GM23338 (cell line): ENCODE results near the gene ZMYND8.

Experiments
- CREB1 ChIP-seq: fragments of 250-450 bp; sonication (Bioruptor Pico); IDR thresholded peaks from 2 replicates; pipeline ENCODE4 v1.5.0; 2020; ENCODE audit warnings: low read depth, mild to moderate bottlenecking, moderate library complexity
- EZH2 ChIP-seq: fragments of 200-600 bp; sonication (generic); IDR thresholded peaks from one replicate; pipeline ENCODE4 v1.8.0; 2017; ENCODE audit warnings: antibody characterized with exemption, mild to moderate bottlenecking, low read depth; ENCODE audit not compliant: unreplicated experiment
- EZH2phosphoT487 ChIP-seq: fragments of 200-600 bp; sonication (generic); IDR thresholded peaks from one replicate; pipeline ENCODE4 v1.8.1; 2018; ENCODE audit warnings: antibody characterized with exemption; ENCODE audit not compliant: unreplicated experiment
- POLR2AphosphoS5 ChIP-seq: IDR thresholded peaks from 2 replicates; pipeline ENCODE4 v1.6.1; 2016; ENCODE audit warnings: antibody characterized with exemption, low read depth
- REST ChIP-seq: IDR thresholded peaks from one replicate; pipeline ENCODE4 v1.6.1; 2018; ENCODE audit warnings: antibody characterized with exemption; ENCODE audit not compliant: unreplicated experiment
- TF ChIP-seq, protein P1 (sequence below), 2 experiments: fragments of 200-600 bp in 1 of 2; sonication (generic) in 1 of 2; conservative IDR thresholded peaks; 2 replicates each; pipeline versions ENCODE4 v1.5.1 to v1.6.1; 2016 to 2017; ENCODE audit warnings: antibody characterized with exemption in 2 of 2, low read depth in 2 of 2, mild to moderate bottlenecking in 2 of 2, moderate library complexity in 1 of 2
- TF ChIP-seq, protein P2 (sequence below): fragments of 250-450 bp; sonication (Bioruptor Pico); IDR thresholded peaks from 2 replicates; pipeline ENCODE4 v1.5.0; 2020; ENCODE audit warnings: mild to moderate bottlenecking, moderate library complexity

- TF ChIP-seq, protein P1, sequence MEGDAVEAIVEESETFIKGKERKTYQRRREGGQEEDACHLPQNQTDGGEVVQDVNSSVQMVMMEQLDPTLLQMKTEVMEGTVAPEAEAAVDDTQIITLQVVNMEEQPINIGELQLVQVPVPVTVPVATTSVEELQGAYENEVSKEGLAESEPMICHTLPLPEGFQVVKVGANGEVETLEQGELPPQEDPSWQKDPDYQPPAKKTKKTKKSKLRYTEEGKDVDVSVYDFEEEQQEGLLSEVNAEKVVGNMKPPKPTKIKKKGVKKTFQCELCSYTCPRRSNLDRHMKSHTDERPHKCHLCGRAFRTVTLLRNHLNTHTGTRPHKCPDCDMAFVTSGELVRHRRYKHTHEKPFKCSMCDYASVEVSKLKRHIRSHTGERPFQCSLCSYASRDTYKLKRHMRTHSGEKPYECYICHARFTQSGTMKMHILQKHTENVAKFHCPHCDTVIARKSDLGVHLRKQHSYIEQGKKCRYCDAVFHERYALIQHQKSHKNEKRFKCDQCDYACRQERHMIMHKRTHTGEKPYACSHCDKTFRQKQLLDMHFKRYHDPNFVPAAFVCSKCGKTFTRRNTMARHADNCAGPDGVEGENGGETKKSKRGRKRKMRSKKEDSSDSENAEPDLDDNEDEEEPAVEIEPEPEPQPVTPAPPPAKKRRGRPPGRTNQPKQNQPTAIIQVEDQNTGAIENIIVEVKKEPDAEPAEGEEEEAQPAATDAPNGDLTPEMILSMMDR (conservative IDR thresholded peaks at IDR 0.05; ENCODE audit: low read depth in 2 of 2): no peak
- TF ChIP-seq, protein P2, sequence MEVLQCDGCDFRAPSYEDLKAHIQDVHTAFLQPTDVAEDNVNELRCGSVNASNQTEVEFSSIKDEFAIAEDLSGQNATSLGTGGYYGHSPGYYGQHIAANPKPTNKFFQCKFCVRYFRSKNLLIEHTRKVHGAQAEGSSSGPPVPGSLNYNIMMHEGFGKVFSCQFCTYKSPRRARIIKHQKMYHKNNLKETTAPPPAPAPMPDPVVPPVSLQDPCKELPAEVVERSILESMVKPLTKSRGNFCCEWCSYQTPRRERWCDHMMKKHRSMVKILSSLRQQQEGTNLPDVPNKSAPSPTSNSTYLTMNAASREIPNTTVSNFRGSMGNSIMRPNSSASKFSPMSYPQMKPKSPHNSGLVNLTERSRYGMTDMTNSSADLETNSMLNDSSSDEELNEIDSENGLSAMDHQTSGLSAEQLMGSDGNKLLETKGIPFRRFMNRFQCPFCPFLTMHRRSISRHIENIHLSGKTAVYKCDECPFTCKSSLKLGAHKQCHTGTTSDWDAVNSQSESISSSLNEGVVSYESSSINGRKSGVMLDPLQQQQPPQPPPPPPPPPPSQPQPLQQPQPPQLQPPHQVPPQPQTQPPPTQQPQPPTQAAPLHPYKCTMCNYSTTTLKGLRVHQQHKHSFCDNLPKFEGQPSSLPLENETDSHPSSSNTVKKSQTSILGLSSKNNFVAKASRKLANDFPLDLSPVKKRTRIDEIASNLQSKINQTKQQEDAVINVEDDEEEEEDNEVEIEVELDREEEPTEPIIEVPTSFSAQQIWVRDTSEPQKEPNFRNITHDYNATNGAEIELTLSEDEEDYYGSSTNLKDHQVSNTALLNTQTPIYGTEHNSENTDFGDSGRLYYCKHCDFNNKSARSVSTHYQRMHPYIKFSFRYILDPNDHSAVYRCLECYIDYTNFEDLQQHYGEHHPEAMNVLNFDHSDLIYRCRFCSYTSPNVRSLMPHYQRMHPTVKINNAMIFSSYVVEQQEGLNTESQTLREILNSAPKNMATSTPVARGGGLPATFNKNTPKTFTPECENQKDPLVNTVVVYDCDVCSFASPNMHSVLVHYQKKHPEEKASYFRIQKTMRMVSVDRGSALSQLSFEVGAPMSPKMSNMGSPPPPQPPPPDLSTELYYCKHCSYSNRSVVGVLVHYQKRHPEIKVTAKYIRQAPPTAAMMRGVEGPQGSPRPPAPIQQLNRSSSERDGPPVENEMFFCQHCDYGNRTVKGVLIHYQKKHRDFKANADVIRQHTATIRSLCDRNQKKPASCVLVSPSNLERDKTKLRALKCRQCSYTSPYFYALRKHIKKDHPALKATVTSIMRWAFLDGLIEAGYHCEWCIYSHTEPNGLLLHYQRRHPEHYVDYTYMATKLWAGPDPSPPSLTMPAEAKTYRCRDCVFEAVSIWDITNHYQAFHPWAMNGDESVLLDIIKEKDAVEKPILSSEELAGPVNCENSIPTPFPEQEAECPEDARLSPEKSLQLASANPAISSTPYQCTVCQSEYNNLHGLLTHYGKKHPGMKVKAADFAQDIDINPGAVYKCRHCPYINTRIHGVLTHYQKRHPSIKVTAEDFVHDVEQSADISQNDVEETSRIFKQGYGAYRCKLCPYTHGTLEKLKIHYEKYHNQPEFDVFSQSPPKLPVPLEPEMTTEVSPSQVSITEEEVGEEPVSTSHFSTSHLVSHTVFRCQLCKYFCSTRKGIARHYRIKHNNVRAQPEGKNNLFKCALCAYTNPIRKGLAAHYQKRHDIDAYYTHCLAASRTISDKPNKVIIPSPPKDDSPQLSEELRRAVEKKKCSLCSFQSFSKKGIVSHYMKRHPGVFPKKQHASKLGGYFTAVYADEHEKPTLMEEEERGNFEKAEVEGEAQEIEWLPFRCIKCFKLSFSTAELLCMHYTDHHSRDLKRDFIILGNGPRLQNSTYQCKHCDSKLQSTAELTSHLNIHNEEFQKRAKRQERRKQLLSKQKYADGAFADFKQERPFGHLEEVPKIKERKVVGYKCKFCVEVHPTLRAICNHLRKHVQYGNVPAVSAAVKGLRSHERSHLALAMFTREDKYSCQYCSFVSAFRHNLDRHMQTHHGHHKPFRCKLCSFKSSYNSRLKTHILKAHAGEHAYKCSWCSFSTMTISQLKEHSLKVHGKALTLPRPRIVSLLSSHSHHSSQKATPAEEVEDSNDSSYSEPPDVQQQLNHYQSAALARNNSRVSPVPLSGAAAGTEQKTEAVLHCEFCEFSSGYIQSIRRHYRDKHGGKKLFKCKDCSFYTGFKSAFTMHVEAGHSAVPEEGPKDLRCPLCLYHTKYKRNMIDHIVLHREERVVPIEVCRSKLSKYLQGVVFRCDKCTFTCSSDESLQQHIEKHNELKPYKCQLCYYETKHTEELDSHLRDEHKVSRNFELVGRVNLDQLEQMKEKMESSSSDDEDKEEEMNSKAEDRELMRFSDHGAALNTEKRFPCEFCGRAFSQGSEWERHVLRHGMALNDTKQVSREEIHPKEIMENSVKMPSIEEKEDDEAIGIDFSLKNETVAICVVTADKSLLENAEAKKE: no peak
- no peak for TF ChIP-seq REST
- no peak for TF ChIP-seq EZH2phosphoT487
- TF ChIP-seq EZH2: no peak
- no peak for TF ChIP-seq CREB1 (CRISPR knock-in tag)
- TF ChIP-seq POLR2AphosphoS5: no peak
Measured at GRCh38 chr20:47354464-47354713, 2.1 kb downstream of the ZMYND8 start.
